Spleen (tissue), 7 donors: ENCODE measurements around the gene RIN2.

Experiments used
- CTCF ChIP-seq, 11 experiments: fragments of 200-600 bp in 7 of 11; fragments of 450-650 bp in 4 of 11; sonication (generic) in 4 of 11; IDR thresholded peaks in 8 of 11; conservative IDR thresholded peaks in 3 of 11; 1 replicate in 7 of 11; 2 replicates in 4 of 11; pipeline versions ENCODE4 v1.4.0 to v1.8.0; 2016 to 2021; ENCODE audit warnings: antibody characterized with exemption in 11 of 11, inconsistent platforms in 4 of 11, mild to moderate bottlenecking in 1 of 11
- POLR2AphosphoS5 ChIP-seq, 3 donors: sonication (generic); formaldehyde crosslinking; IDR thresholded peaks; one replicate each; pipeline ENCODE4 v1.5.1; 2017; ENCODE audit warnings: antibody characterized with exemption in 3 of 3
- donor health status: DM: no; HTN: no; CAD: no; lungs with moderate emphysema.
- donor health status: DM: no; HTN: no; CAD: no.
- donor health status: DM: no; HTN: no; CAD: no.

DNA sequence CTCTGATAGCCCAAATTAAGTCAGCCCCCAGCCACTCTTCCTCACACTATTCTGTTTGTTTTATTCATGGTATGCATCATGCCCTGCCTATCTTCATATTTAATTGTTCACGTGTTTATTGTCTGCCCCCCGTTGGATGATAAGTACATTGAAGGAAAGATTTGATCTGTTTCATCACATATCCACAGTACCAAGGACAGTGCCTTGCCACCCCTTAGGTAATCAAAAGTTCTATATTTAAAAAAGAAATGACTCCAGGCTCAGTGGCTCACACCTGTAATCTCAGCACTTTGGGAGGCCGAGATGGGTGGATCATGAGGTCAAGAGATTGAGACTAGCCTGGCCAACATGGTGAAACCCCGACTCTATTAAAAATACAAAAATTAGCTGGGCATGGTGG lies 10.2 kb upstream of the RIN2 start:
- no peak for TF ChIP-seq CTCF (IDR thresholded peaks at IDR 0.05 in 8 of 11, conservative IDR thresholded peaks at IDR 0.05 in 3 of 11)
- TF ChIP-seq POLR2AphosphoS5 (IDR thresholded peaks at IDR 0.05) = no peak
